Fibroblast of lung (primary cell): ENCODE results near the gene ANKH. TPM values are rescaled to one million over a fixed set of nuclear protein-coding genes. Genes with fewer than 3 reads are reported as not detected.

Experiments
- DNase-seq, 2 donors: peaks; one replicate each; pipeline versions ENCODE4 v3.0.0 to v3.0.0-alpha.2; 2010; ENCODE audit warnings: low read depth in 2 of 2
- H2AFZ ChIP-seq: 2 replicates; pipeline ENCODE4 v1.5.1; 2012; ENCODE audit warnings: low read length, control low read depth, inconsistent platforms
- H3K27ac ChIP-seq: 2 replicates; pipeline ENCODE4 v1.5.1; 2011; ENCODE audit warnings: low read length, control low read depth; ENCODE audit not compliant: insufficient read depth
- H3K27me3 ChIP-seq: 2 replicates; pipeline ENCODE4 v1.5.1; 2011; ENCODE audit warnings: mild to moderate bottlenecking, low read length; ENCODE audit not compliant: control insufficient read depth, insufficient read depth
- H3K36me3 ChIP-seq: 2 replicates; pipeline ENCODE4 v1.5.1; 2011; ENCODE audit warnings: low read length; ENCODE audit not compliant: control insufficient read depth, insufficient read depth
- H3K4me1 ChIP-seq: 2 replicates; pipeline ENCODE4 v1.5.1; 2011; ENCODE audit warnings: low read length; ENCODE audit not compliant: control insufficient read depth, insufficient read depth; ENCODE audit errors: extremely low read depth
- H3K4me2 ChIP-seq: 2 replicates; pipeline ENCODE4 v1.5.1; 2011; ENCODE audit warnings: low read length, control low read depth; ENCODE audit not compliant: insufficient read depth; ENCODE audit errors: extremely low read depth
- H3K4me3 ChIP-seq, 4 experiments: fragments of 200-600 bp in 1 of 4; sonication (generic) in 1 of 4; replicated peaks in 1 of 4; 2 replicates each; pipeline ENCODE4 v1.5.1; 2011 to 2016; ENCODE audit warnings: low read length in 4 of 4, low read depth in 3 of 4, mild to moderate bottlenecking in 3 of 4, control low read depth in 2 of 4, inconsistent platforms in 1 of 4, mixed read lengths in 1 of 4; ENCODE audit not compliant: insufficient read depth in 1 of 4; ENCODE audit errors: control extremely low read depth in 1 of 4
- H3K79me2 ChIP-seq: 2 replicates; pipeline ENCODE4 v1.5.1; 2012; ENCODE audit warnings: mild to moderate bottlenecking, low read length, inconsistent platforms; ENCODE audit not compliant: control insufficient read depth, insufficient read depth
- H3K9ac ChIP-seq: 2 replicates; pipeline ENCODE4 v1.5.1; 2011; ENCODE audit warnings: mild to moderate bottlenecking, low read length, control low read depth; ENCODE audit not compliant: insufficient read depth
- H3K9me3 ChIP-seq: 2 replicates; pipeline ENCODE4 v1.5.1; 2012; ENCODE audit warnings: low read depth, low read length; ENCODE audit not compliant: control insufficient read depth, insufficient read depth
- H4K20me1 ChIP-seq: 2 replicates; pipeline ENCODE4 v1.5.1; 2011; ENCODE audit warnings: low read length; ENCODE audit not compliant: control insufficient read depth, insufficient read depth; ENCODE audit errors: extremely low read depth
- CTCF ChIP-seq, 2 donors: IDR thresholded peaks in 1 of 2; conservative IDR thresholded peaks in 1 of 2; 1 replicate in 1 of 2; 2 replicates in 1 of 2; pipeline ENCODE4 v1.5.1; 2011 to 2012; ENCODE audit warnings: low read length in 2 of 2, control low read depth in 1 of 2, inconsistent platforms in 1 of 2, low read depth in 1 of 2, mild to moderate bottlenecking in 1 of 2
- EZH2 ChIP-seq: IDR thresholded peaks from 2 replicates; pipeline ENCODE4 v1.5.1; 2012; ENCODE audit warnings: low read length, control low read depth, mild to moderate bottlenecking; ENCODE audit errors: missing control alignments
- polyA plus RNA-seq, 2 donors: library from polyadenylated mRNA; depleted of rRNA in 1 of 2; stranded (reverse) in 1 of 2; unstranded in 1 of 2; fragments of >200 nt; gene quantifications; 2 replicates each; pipeline ENCODE4 v1.2.1, GENCODE V29; 2011 to 2012; ENCODE audit warnings: missing spikeins in 1 of 2
- total RNA-seq: library from RNA; depleted of rRNA; stranded (reverse); fragments of >200 nt; gene quantifications from 2 replicates; pipeline ENCODE4 v1.2.1, GENCODE V29; 2014

The ANKH gene
- total and polyA plus RNA-seq, 2 donors (not counting 1 experiment from before 2014, with no cell fraction given): 5.8 to 10.9 TPM

- Histone ChIP-seq H3K79me2 (no peaks in the 10 kb centered on the region), H4K20me1 (no peaks in the 10 kb centered on the region), H2AFZ (no peak overlapping the region), H3K4me3 (no peak overlapping the region), H3K27me3 (no peaks in the 10 kb centered on the region), H3K9me3 (no peaks in the 10 kb centered on the region), H3K4me2 (no peak overlapping the region), H3K27ac (no peak overlapping the region), H3K9ac (no peak overlapping the region), H3K4me1 (no peaks in the 10 kb centered on the region), H3K36me3 (no peaks in the 10 kb centered on the region)
- TF ChIP-seq CTCF (conservative IDR thresholded peaks at IDR 0.05 in 1 of 2, IDR thresholded peaks at IDR 0.05 in 1 of 2; ENCODE audit: low read depth in 1 of 2, low read length in 2 of 2) (no peak), EZH2 (no peak)
- DNase-seq: no peak
These were observed 4.5 kb upstream of the ANKH start for GRCh38 chr5:14876095-14876494.

- H2AFZ ChIP-seq: no peak overlapping the region
- no peak overlapping the region for H3K9ac ChIP-seq
- no peaks in the 10 kb centered on the region for H3K79me2 ChIP-seq
- no peaks in the 10 kb centered on the region for H3K27me3 ChIP-seq
- DNase-seq: no peak
- H4K20me1 ChIP-seq: no peaks in the 10 kb centered on the region
- H3K4me2 ChIP-seq: no peak overlapping the region
- no peak overlapping the region for H3K27ac ChIP-seq
- TF ChIP-seq EZH2 (no peak), CTCF (conservative IDR thresholded peaks at IDR 0.05 in 1 of 2, IDR thresholded peaks at IDR 0.05 in 1 of 2; ENCODE audit: low read depth in 1 of 2, low read length in 2 of 2) (no peak)
- H3K9me3 ChIP-seq: no peaks in the 10 kb centered on the region
- H3K36me3 ChIP-seq: no peaks in the 10 kb centered on the region
- H3K4me1 ChIP-seq: no peaks in the 10 kb centered on the region
- H3K4me3 ChIP-seq: no peak overlapping the region
These were observed 2.2 kb upstream of the ANKH start for GRCh38 chr5:14873790-14874189.

GRCh38 chr5:14873093-14873492, 1.5 kb upstream of the ANKH start:
- Histone ChIP-seq H3K9ac (no peak overlapping the region), H3K4me2 (no peak overlapping the region), H3K27ac (no peak overlapping the region), H3K79me2 (no peaks in the 10 kb centered on the region), H3K36me3 (no peaks in the 10 kb centered on the region), H2AFZ (no peak overlapping the region), H3K27me3 (no peaks in the 10 kb centered on the region), H3K4me3 (peak overlapping the region in 2 of 4 experiments; percentile 53 to 64), H3K4me1 (no peaks in the 10 kb centered on the region), H3K9me3 (no peaks in the 10 kb centered on the region), H4K20me1 (no peaks in the 10 kb centered on the region)
- DNase-seq: no peak
- no peak for TF ChIP-seq EZH2
- no peak for TF ChIP-seq CTCF (conservative IDR thresholded peaks at IDR 0.05 in 1 of 2, IDR thresholded peaks at IDR 0.05 in 1 of 2; ENCODE audit: low read depth in 1 of 2, low read length in 2 of 2)
